Effector memory CD8-positive, alpha-beta T cell (primary cell): ENCODE data around the gene ASPSCR1.
"Not testable (repeated sequence)": the region's sequence is repeated elsewhere in the genome, so short reads cannot be mapped to it uniquely, and the experiment has no call there.

Experiments
- ATAC-seq: fragments of 150-1000 bp; cut with Tn5 transposase; replicated peaks from 2 replicates; pipeline ENCODE4 v1.10.0; 2021; ENCODE audit warnings: mild to moderate bottlenecking, moderate library complexity
- DNase-seq, 3 experiments: peaks; one replicate each; pipeline ENCODE4 v3.0.0; 2021
- H3K27ac Mint-ChIP-seq, 2 donors: one replicate each; pipeline ENCODE4 v1.8.0; 2022; ENCODE audit warnings: mild to moderate bottlenecking in 2 of 2, mixed read lengths in 2 of 2, moderate library complexity in 2 of 2
- H3K27me3 Mint-ChIP-seq, 2 donors: one replicate each; pipeline ENCODE4 v1.8.0; 2022; ENCODE audit warnings: mixed read lengths in 2 of 2
- H3K36me3 Mint-ChIP-seq: one replicate; pipeline ENCODE4 v1.8.0; 2022; ENCODE audit warnings: mild to moderate bottlenecking, moderate library complexity, mixed read lengths; ENCODE audit not compliant: insufficient read depth
- H3K4me1 Mint-ChIP-seq, 2 donors: one replicate each; pipeline ENCODE4 v1.8.0; 2022; ENCODE audit warnings: low read depth in 2 of 2, mixed read lengths in 2 of 2
- H3K4me3 Mint-ChIP-seq, 2 donors: one replicate each; pipeline ENCODE4 v1.8.0; 2022; ENCODE audit warnings: mild to moderate bottlenecking in 2 of 2, mixed read lengths in 2 of 2, moderate library complexity in 2 of 2
- H3K9me3 Mint-ChIP-seq, 2 donors: one replicate each; pipeline ENCODE4 v1.8.0; 2022; ENCODE audit warnings: mixed read lengths in 2 of 2

Gene ASPSCR1

GRCh38 chr17:81973432-81973831 lies 4.0 kb upstream of the ASPSCR1 start:
- no peak overlapping the region for H3K27ac Mint-ChIP-seq
- peaks cover 11 to 14% of the 10 kb centered on the region in 2 donors for H3K4me1 Mint-ChIP-seq
- ATAC-seq (no peak), DNase-seq (no peak)
- no peak overlapping the region for H3K4me3 Mint-ChIP-seq
- H3K27me3 Mint-ChIP-seq, result no peaks in the 10 kb centered on the region
- no peaks in the 10 kb centered on the region for H3K9me3 Mint-ChIP-seq
- H3K36me3 Mint-ChIP-seq, result peaks cover 8% of the 10 kb centered on the region

DNA sequence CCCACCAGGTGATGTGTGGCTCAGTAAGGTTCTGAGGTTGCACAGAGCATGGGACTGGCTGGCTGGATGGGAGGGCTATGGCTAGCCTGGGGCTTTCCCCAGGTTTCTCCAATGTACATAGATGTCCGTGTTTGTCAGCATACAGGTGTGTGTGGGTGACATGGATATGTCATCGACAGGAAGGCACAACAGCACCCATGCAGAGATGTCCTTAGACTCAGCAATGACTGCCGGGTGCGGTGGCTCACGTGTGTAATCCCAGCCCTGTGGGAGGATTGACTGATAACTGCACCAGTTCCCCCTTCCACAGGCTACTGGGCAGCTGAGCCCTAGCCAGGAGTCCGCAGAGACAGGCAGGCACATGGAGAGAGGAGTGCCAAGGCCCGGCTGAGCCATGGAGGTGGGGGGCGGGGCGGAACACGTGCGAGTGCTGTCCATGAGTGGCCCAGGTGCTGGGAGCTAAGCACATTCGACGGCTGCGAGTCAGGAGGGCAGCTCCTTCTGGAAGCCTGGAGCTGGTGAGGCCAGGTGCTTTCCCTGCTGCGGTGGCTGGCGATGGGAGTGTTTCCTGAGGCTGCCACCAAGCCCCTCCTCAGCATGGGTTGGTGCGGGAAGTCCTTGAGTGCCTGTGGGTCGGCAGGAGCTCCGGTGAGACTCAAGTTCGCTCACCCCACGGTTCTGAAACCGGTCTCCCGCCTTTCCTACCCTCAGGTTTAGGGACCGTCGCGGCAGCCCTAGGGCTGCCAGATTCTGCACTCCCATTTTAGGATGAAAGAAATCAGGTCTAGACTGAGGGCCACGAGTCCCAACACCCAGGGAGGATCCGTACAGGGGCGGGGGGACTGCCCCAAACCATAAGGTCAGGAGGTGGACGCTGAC lies 858 bp upstream of the ASPSCR1 start:
- ATAC-seq, result peak; percentile 18
- Mint-ChIP-seq H3K9me3 (no peaks in the 10 kb centered on the region), H3K27me3 (no peaks in the 10 kb centered on the region), H3K36me3 (peaks cover 11% of the 10 kb centered on the region), H3K4me1 (peaks cover 16 to 30% of the 10 kb centered on the region in 2 donors), H3K4me3 (peak overlapping the region; percentile 92 to 98), H3K27ac (peak overlapping the region; percentile 94 to 96)
- no peak for DNase-seq

- Mint-ChIP-seq H3K4me1 (peaks cover 23 to 30% of the 10 kb centered on the region in 2 donors), H3K27me3 (no peaks in the 10 kb centered on the region), H3K4me3 (peak overlapping the region; percentile 92 to 98), H3K9me3 (no peaks in the 10 kb centered on the region), H3K27ac (peak overlapping the region in 1 of 2 donors; percentile 66), H3K36me3 (peaks cover 18% of the 10 kb centered on the region)
- ATAC-seq (no peak), DNase-seq (no peak)
Observed at GRCh38 chr17:81978524-81979298, 1.3 kb downstream of the ASPSCR1 start.

- ATAC-seq (no peak), DNase-seq (no peak)
- Mint-ChIP-seq H3K27ac (no peak overlapping the region), H3K27me3 (no peaks in the 10 kb centered on the region), H3K4me3 (peak overlapping the region; percentile 41 to 55), H3K9me3 (no peaks in the 10 kb centered on the region), H3K4me1 (peaks cover 26 to 30% of the 10 kb centered on the region in 2 donors), H3K36me3 (peaks cover 18% of the 10 kb centered on the region)
Observed at GRCh38 chr17:81980122-81980521, 2.7 kb downstream of the ASPSCR1 start.

GRCh38 chr17:81980707-81981343 lies 3.4 kb downstream of the ASPSCR1 start:
- Mint-ChIP-seq H3K4me1 (peaks cover 27 to 30% of the 10 kb centered on the region in 2 donors), H3K27me3 (no peaks in the 10 kb centered on the region), H3K9me3 (no peaks in the 10 kb centered on the region), H3K36me3 (peaks cover 23% of the 10 kb centered on the region), H3K27ac (no peak overlapping the region), H3K4me3 (no peak overlapping the region)
- no peak for ATAC-seq
- no peak for DNase-seq

DNA sequence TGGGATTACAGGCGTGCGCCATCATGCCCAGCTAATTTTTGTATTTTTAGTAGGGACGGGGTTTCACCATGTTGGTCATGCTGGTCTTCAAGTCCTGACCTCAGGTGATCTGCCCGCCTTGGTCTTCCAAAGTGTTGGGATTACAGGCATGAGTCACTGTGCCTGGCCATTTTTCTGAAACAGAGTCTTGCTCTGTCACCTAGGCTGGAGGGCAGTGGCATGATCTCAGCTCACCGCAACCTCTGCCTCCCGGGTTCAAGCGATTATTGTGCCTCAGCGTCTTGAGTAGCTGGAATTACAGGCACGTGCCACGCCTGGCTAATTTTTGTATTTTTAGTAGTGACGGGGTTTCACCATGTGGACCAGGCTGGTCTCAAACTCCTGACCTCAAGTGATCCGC lies 4.1 kb downstream of the ASPSCR1 start:
- Mint-ChIP-seq H3K36me3 (peaks cover 24% of the 10 kb centered on the region), H3K4me1 (peaks cover 24 to 28% of the 10 kb centered on the region in 2 donors)
- H3K4me3 Mint-ChIP-seq, H3K27ac Mint-ChIP-seq, DNase-seq, H3K9me3 Mint-ChIP-seq, H3K27me3 Mint-ChIP-seq, ATAC-seq: not testable (repeated sequence)

- no peak for ATAC-seq
- DNase-seq, result no peak
- H3K9me3 Mint-ChIP-seq, result no peaks in the 10 kb centered on the region
- H3K27ac Mint-ChIP-seq, result peak overlapping the region in 1 of 2 donors; percentile 16
- no peak overlapping the region for H3K4me3 Mint-ChIP-seq
- H3K36me3 Mint-ChIP-seq, result peaks cover 31% of the 10 kb centered on the region
- H3K27me3 Mint-ChIP-seq, result no peaks in the 10 kb centered on the region
- H3K4me1 Mint-ChIP-seq, result peaks cover 24 to 25% of the 10 kb centered on the region in 2 donors
Observed at GRCh38 chr17:81983011-81983638, 5.7 kb downstream of the ASPSCR1 start.

GRCh38 chr17:81983639-81984373 lies 6.4 kb downstream of the ASPSCR1 start:
- DNase-seq, result no peak
- no peak overlapping the region for H3K4me3 Mint-ChIP-seq
- H3K27me3 Mint-ChIP-seq, result no peaks in the 10 kb centered on the region
- H3K27ac Mint-ChIP-seq, result no peak overlapping the region
- H3K4me1 Mint-ChIP-seq, result peaks cover 18 to 25% of the 10 kb centered on the region in 2 donors
- H3K9me3 Mint-ChIP-seq, result no peaks in the 10 kb centered on the region
- ATAC-seq, result no peak
- peaks cover 31% of the 10 kb centered on the region for H3K36me3 Mint-ChIP-seq

GRCh38 chr17:81984773-81985410 lies 7.5 kb downstream of the ASPSCR1 start:
- no peaks in the 10 kb centered on the region for H3K9me3 Mint-ChIP-seq
- no peak overlapping the region for H3K4me3 Mint-ChIP-seq
- H3K4me1 Mint-ChIP-seq, result peaks cover 14 to 25% of the 10 kb centered on the region in 2 donors
- DNase-seq (no peak), ATAC-seq (no peak)
- H3K27me3 Mint-ChIP-seq, result no peaks in the 10 kb centered on the region
- no peak overlapping the region for H3K27ac Mint-ChIP-seq
- H3K36me3 Mint-ChIP-seq, result peaks cover 31% of the 10 kb centered on the region

DNA sequence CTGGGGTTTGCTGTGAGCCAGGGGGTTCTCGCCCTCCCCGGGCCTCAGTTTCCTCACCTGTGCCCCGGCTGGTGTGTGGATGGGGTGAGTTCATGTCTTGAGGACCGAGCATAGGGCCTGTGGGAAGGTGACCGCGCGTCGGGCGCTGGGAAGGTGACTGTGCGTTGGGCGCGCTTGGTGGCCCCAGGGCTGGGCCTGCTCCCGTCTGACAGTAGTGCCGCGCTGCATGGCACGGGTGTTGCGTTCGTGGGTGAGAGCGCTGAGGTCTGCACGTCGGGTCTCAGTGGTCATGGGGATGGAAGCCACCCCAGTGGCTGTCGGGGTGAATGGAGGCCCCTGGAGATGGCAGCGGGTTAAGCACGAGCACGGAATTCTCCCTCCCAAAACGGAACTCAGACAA lies 9.2 kb downstream of the ASPSCR1 start:
- DNase-seq (no peak), ATAC-seq (no peak)
- Mint-ChIP-seq H3K27ac (no peak overlapping the region), H3K4me3 (no peak overlapping the region), H3K9me3 (no peaks in the 10 kb centered on the region), H3K4me1 (peaks cover 11 to 24% of the 10 kb centered on the region in 2 donors), H3K36me3 (peaks cover 25% of the 10 kb centered on the region), H3K27me3 (no peaks in the 10 kb centered on the region)

- H3K4me3 Mint-ChIP-seq, result no peak overlapping the region
Observed at GRCh38 chr17:81987161-81987770, 9.8 kb downstream of the ASPSCR1 start.

More at GRCh38 chr17:81987161-81987770, 9.8 kb downstream of the ASPSCR1 start:
- no peak for ATAC-seq
- H3K9me3 Mint-ChIP-seq, result no peaks in the 10 kb centered on the region
- no peak for DNase-seq
- H3K36me3 Mint-ChIP-seq, result peaks cover 25% of the 10 kb centered on the region
- no peaks in the 10 kb centered on the region for H3K27me3 Mint-ChIP-seq
- peaks cover 11 to 23% of the 10 kb centered on the region in 2 donors for H3K4me1 Mint-ChIP-seq
- no peak overlapping the region for H3K27ac Mint-ChIP-seq
